Iris pigment epithelial cell (primary cell): ENCODE results near the gene ZNF774.
"Not testable (repeated sequence)": the region's sequence is repeated elsewhere in the genome, so short reads cannot be mapped to it uniquely, and the experiment has no call there.

Experiments used
- DNase-seq: peaks from one replicate; pipeline ENCODE4 v3.0.0-alpha.2; 2011; ENCODE audit warnings: low read depth

The ZNF774 gene

DNA sequence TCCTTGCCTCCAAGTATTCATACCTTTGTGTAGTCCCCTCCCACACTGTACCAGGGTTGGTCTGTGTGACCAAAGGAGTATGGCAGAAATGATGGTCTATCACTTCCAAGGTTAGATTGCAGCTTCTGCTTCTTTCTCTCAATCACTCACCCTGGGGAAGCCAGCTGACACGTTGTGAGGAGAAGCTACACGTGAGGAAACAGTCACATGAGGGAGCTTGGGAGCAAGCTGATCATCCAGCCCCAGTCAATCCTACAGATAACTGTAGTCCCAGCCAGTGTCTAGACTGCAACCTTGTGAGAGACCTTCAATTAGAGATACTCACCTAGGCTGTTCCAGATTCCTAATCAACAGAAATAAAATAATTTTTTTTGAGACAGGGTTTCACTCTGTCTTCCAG is 6.2 kb upstream of the ZNF774 start:
- no peak for DNase-seq

DNA sequence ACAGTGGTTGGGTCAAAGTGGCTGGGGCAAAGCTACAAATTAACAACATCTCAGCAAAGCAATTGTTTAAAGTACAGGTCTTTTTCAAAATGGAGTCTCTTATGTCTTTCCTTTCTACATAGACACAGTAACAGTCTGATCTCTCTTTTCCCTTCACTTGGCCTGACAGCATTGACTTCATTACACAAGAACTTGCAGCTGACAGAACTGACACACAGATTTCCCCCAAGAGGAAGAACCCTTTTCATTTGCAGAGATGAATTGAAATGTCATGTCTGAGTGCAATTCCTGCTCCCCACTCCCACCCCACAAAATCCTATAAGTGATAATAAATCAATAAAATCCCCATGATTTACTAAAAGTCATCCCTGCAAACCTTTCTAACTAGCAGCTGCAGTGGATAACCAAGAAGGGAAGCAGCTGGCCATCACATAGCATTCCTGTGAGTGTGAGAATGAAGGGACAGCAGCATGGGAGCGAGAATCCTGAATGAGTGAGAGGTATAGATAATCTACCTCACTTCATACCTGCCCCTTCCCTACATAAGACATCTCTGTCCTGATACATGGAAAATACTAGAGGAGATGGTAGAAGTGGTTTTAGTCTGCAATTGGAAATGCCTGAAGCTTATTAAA is 4.5 kb upstream of the ZNF774 start:
- DNase-seq, result not testable (repeated sequence)

DNA sequence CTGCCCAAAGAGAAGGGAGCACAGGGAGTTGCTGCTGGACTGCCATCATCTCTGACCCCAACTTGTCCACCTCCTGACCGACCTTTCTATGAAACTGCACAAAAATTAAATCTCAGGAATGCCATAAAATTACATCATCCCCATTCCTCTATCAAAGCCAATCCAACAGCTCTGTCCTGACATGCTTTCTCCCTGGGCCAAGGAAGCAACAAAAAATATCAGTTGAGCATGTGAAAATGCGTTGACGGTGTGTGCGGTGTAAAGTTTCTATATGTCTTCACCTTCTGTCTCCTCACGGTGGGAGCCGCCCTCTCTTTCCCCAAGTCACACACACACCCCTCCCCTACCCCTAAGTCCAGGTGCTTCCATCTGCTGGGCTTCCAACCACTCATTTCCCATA is 3.6 kb upstream of the ZNF774 start:
- no peak for DNase-seq

DNA sequence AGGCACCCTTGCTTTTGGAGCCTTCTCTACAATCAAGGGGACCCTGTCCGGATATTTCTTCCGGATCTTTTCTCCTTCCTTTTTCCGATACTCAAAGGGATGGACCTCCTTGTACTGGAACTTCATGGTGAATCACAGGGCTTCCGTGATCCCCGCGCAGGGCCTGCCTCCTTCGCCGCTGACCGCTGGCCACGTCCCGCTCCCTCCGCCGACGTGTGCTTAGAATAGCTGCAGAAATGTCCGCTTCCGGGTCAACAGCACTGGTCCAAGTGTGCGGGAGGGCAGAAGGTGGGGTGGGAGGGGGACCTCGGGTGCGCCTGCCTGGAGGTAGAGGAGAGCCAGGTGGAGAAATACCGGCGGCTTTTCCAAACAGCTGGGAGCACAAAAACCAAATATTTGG is 3.0 kb upstream of the ZNF774 start:
- DNase-seq, result no peak

DNA sequence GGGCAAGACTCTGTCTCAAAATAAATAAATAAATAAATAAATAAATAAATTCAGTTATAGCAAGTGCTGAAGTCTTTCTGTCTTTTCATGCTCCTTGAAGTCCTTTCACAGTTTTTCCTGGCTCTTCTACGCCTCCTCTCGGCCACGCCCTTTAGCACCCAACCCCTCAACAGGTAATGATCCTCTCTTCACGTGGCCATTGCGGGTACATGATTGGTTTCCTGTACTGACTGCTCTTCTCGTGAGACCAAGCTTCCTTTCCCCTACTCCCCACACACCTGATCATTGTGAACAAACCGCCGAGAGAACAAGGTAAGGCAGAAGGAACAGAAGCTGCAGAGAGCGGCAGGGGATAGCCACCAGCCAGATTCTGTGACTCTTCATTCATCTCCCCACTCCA is 2.3 kb upstream of the ZNF774 start:
- DNase-seq, result no peak

DNA sequence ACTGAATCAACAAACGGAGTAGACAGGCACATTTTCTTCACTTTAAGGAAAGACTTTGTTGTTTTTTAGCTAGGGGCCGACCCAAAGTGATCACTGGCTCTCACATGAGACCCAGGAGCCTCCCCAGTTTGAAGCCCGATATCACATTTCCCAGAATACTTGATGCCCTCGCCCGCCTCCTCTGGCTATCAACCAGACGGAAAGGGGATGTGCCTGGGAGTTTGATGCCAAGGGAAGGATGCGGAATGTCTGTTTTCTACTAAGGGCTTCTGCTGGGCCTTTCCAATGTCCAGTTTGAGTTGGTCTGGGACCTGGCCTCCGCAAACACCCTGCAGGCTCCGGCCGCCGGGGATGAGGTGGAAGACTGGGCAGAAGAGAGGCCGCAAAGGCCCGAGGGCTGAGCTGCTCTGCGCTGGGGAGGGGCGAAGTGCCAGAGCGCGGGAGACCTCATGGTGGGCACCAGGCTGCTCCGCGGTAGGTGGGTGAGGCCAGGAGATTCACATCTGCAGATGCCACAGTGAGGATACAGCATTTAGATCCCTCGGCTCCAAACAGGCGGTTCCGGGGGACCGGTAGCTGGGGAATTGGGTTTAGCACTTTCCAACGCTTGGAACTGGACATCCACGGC is 491 bp upstream of the ZNF774 start:
- DNase-seq, result no peak

DNA sequence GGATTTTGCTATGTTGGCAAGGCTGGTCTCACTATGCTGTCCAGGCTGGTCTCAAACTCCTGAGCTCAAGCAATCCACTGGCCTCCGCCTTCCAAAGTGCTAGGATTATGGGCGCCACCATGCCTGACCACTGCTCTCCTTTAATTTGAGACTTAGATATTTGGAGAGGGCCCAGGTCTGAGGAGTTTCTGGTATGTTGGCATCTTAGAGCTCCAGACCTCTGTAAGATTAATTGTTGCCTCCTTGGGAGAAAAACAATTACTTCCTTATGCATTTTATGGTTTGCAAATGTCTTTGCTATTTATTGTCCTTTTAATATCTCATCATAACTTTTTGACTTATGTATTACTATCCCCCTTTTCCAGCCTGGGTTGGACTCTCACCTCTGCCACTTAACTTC is 2.9 kb downstream of the ZNF774 start:
- no peak for DNase-seq

DNA sequence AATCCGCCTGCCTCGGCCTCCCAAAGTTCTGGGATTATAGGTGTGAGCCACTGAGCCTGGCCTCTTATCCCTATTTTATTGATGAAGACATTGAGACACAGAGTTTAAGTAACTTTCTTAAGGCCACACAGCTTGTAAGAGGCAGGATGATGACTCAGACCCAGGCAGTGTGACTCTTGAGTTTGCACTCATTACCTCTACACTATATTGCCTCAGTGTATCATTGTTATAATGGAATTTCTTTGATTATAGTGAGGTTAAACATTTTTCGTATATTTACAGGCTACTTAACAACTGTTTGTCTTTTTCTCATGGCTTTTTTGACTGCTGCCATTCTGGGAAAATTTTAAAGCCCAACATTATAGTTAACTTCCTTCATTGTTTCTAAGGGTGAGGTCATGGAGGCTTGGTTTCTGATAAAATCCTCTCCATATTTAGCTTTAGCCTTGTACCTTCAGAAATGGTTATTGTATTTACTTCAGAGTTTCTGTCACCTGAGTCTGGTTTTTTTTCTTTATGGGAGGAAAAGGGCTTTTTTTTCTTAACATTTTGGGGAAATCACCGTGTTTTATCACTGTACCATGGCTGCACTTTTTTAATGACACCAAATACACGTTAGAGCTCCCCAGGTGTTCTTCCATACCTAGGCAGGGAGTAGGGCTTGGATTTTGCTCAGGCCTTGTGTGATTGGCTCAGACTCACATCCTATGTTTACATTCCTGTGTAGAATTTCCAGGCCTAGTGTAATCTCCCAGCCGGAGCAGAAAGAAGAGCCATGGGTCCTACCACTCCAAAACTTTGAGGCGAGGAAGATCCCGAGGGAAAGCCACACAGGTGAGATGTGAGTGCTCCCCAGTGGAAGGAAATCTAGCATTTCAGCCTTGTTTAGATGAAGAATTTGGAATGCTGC is 6.3 kb downstream of the ZNF774 start:
- DNase-seq, result peak; percentile 63

DNA sequence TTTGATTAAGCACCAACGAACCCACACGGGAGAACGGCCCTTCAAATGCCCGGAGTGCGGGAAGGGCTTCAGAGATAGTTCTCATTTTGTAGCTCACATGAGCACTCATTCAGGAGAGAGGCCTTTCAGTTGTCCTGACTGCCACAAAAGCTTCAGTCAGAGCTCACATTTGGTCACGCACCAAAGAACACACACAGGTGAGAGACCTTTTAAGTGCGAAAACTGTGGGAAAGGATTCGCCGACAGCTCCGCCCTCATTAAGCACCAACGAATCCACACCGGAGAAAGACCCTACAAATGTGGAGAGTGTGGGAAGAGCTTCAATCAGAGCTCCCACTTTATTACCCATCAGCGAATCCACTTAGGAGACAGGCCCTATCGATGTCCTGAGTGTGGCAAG is 8.7 kb downstream of the ZNF774 start:
- no peak for DNase-seq

DNA sequence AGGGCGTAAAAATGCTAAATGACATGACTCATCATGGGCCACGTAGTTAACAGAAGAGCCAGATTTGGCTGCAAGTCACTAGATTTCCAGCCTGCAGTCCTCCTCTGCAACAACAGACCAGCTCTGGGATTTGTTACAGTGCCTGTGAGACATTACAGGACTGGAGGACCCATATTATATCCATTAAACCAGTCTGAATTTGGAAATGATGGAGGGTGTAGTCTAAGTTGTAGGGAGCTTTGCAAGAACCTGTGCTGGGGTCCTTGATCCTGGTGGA is 10.8 kb downstream of the ZNF774 start:
- peak; percentile 90 for DNase-seq

DNA sequence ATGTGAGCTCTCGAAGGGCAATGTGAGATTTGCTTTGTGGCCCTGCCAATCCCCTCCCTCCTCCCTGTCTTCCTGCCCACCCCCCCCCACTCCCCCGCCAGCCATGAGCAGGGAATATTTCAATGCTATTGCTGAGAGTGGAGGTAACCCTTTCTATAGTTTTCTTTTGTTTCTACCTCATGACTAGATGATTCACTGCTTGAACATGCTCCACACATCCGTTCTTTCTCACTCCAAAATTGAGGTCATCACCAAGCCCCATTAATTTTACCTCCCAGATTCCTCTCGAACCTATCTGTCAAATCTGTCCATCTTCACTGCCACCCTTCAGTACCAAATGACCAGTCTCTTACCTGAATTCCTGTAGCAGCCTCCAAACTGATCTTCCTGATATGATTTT is 12.2 kb downstream of the ZNF774 start:
- DNase-seq, result peak; percentile 58

DNA sequence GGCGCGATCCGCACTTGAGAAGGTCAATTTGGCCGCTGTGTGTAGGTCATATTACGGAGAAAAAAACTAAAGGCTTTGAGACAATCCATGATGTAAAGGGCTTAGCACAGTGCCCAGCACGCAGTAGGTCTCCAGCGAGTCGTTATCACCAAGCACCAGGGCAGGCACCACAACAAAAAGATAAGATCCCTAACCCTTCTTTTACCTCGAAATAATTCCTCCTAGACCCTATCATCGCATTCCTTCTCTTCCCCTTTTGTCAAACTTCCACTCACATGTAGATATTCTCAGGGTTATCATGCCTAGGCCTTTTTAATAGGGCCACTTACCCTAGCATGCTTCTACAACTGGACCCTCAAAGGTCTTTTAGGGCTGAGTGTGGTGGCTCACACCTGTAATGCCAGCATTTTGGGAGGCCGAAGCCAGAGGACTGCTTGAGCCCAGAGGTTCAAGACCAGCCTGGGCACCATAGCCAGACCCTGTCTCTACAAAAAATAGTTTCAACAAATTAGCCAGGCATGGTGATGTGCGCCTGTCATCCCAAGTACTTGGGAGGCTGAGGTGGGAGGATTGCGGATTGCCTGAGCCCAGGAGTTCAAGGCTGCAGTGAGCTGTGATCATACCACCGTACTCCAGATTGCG is 13.5 kb downstream of the ZNF774 start:
- no peak for DNase-seq

DNA sequence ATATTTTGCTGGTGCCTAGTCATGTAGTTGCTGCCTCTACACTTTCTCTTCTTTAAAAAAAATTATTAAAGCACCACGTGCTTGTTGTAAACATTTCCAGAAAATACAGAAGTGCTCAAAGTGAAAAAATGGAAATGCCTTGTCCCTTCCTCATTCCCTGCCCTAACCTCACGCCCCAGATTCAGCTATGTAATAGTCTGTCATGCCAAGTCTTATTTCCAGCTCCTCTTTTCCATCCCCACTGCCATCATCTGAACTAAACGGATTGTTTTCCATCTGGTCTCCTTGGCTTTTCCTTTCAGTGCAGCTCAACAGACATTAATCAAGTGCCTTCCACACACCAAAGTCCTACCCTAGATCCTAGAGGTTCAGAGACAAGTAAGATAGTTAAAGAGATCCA is 15.5 kb downstream of the ZNF774 start:
- peak; percentile 33 for DNase-seq

DNA sequence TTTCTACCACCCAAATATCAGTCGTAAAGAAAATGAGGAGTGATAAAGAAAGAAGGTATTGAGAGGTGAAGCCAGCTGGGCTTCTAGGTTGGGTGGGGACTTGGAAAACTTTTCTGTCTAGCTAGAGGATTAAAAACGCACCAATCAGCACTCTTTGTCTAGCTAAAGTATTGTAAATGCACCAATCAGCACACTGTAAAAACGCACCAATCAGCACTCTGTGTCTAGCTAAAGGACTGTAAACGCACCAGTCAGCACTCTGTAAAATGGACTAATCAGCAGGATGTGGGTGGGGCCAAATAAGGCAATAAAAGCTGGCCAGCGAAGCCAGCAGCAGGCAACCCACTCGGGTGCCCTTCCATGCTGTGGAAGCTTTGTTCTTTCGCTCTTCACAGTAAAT is 23.0 kb downstream of the ZNF774 start:
- no peak for DNase-seq

DNA sequence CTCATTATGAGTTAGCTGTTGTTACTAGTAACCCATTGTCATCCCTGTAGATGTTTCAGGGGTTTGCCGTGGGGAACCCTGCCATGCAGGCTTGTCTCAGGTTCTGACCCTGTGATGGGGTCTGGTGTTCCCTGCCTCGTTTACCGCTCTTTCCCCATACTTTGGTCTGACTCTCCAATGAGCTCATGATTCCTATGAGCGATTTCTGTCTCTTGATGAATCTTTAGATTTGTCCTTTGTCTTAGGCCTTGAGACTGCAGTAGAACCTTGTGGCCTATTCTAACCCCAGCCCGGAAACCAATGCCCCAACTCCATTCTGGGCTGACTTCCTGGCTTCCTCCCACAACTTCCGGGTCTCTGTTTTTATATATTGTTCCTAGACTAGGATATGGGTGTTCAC is 24.7 kb downstream of the ZNF774 start:
- DNase-seq, result no peak

DNA sequence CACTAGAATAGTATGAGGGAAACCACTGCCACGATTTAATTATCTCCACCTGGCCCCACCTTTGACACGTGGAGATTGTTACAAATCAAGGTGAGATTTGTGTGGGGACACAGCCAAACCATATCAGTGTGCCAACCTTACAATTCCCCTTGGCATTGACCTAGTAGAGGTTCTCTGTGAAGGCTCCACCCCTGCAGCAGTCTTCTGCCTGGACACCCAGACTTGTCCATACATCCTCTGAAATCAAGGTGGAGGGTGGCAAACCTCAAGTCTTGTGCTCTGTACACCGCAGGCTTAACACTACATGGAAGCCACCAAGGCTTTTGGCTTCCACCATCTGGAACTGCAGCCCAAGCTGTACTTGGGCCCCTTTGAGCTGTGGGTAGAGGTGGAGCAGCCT is 27.2 kb downstream of the ZNF774 start:
- DNase-seq, result no peak

DNA sequence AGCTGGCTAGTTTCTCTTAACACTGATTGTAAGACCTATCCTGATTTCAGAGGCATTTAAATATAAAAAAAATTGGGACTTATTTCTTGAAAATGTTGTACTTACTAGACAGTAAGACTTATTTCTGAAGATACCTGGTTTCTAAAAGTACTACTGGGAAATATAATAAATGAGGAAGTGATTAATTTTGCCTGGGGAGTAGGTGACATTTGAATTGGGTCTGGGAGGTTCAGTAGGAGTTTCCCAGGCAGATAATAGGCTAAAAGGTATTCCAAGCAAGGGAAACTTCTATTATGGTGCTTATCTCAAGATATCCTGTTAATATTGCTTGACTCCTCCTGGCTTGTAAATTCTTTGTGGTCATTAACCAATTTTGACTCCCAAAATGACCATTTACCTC is 29.4 kb downstream of the ZNF774 start:
- DNase-seq, result no peak

DNA sequence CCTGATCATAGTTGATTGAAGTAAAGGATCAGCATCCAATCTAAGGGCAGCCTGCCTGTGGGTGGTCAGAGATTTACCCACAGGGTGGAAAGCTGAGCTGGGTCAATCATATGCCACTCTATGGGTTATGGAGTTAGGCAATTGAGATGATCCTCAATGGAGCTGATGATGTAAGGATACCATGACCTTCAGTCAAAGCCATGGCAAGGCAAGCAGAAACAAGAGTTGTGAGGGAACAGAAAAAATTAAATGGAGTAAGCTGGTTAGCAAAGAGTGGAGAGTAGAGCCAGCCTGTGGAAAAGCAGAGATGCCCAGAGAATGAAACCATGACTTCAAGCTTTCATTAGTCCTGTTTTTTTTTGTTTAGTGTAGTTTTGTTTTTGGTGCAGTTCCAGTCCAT is 30.2 kb downstream of the ZNF774 start:
- DNase-seq, result peak; percentile 49

DNA sequence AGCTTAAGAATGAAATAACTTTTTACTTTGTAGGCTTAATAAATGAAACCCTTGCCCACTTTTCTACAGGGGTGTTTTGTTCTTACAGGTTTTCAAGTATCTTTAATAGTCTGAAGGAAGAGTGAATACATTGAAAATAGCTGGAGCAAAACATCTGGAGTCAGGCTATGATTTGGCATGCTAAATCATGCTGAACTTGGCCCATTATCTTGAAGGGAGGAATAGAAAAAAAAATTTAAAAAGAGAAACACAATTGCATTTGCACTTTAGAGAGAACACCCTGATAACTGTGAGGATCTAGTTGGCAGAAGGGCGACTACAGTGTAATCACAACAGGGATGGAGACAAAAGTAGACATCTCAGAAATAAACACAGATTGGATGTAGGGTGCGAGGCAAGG is 34.1 kb downstream of the ZNF774 start:
- DNase-seq, result no peak

DNA sequence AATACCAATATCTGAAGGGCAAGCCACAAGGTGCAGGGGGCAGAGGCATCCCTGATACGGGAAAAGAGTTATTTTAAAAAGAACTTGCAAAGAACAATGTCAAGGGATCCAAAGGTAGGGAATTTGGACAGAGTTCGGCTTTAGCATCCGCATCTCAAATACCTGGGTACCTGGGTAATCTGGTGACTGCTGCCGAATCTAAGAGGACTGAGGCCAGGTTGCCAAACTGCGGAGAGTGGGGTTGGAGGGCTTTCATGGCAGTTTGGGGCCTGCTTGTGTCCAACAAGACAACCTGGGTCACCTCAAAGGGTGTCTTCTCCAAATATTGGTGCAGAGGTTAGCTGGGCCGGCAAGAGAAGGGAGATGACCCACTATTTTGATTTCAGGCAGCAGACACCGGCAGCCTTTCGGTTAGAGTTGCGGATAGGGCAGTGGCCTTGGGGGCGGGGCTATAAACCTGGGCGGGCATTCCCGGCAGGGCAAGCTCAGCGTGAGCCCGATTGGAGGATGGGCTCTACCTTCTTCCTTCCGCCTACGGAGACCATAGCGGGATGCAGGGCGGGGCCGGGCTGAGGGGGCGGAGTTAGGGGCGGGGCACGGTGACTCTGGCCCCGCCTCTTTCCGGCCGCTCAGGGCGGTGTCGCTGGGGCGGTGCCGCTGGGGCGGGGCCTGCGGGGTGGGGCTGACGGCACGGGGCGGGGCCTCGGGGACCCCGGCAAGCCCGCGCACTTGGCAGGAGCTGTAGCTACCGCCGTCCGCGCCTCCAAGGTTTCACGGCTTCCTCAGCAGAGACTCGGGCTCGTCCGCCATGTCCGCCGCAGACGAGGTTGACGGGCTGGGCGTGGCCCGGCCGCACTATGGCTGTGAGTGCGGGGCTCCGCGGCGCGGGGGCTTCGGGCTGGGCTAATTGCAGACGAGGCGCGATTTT is 35.7 kb downstream of the ZNF774 start, which contains the start of gene IQGAP1:
TSS of gene IQGAP1 (plus strand) at position 709 of the 928 bp plus-strand sequence. CDS start at position 809, 100 bp downstream.
- DNase-seq, result peak; percentile 96

DNA sequence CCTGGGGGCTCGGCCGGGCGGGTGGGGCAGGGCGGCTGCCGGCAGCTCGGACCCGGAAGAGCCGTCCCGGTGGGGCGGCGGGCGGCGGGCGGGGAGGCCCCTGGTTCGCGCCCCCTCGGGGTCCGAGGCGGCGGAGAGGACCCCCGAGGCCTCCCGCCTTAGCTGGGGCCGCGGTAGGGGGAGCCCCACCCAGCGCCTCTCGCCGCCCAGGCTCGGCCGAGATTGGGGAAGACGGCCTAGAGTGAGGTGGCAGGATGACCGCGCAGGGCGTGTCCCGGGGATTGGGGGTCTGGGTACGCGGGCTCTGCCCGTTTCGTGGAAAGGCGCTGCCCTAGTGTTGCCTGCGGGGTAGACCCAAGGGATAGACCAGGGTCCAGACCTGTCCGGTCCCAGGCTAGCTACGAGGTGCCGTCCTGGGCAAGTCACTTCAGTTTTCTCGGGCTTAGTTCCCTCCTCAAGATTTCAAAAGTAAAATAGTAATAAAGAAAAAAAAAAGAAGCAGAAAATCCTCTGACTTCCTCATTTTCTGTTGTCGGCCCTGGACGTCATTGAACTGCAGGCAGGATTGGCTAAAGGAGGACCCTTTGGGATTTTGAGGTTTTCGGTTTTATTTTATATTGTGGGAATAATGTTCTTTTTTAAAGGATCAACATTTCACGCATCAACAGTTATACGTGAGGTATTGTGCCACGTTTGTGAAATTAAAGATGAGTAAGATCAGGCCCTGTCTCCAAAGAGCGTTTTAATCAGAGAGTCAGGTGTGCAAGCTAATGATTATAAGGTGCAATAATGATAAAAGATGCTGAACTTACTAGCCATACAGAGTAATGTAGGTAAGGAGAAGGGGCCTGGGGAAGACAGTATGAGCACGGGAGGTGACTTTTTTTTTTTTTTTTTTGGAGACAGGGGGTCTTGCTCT is 36.6 kb downstream of the ZNF774 start:
- DNase-seq, result peak; percentile 41
